K562 (cell line): ENCODE data around the gene MAK. TPM values are rescaled to one million over a fixed set of nuclear protein-coding genes. Genes with fewer than 3 reads are reported as not detected.
A peak's percentile ranks its signal among the peaks of the same experiment; 100 is the strongest.
"Not testable (repeated sequence)": the region's sequence is repeated elsewhere in the genome, so short reads cannot be mapped to it uniquely, and the experiment has no call there.

ENCODE experiments used
- ATAC-seq: fragments of 200-7000 bp; cut with Tn5 transposase; 3 replicates; pipeline ENCODE4 v1.9.1; 2020; ENCODE audit warnings: moderate library complexity
- BruUV-seq: library from RNA; stranded (reverse); fragments of 400-500 nt; replicated peaks from 2 replicates; lab custom pipeline; 2021; lab: Mats Ljungman, UMichigan
- CTCF ChIA-PET: fragments of 300-600 bp; formaldehyde crosslinking; extraction: SDS; loops from one replicate; lab custom pipeline; 2021; ENCODE audit warnings: low intra/inter-chr PET ratio; lab: Yijun Ruan, JAX
- POLR2A ChIA-PET: fragments of 300-600, 350-650 bp; sonication (Branson Sonifier 250); formaldehyde crosslinking; extraction: SDS; loops from one replicate; lab custom pipeline; 2021; ENCODE audit warnings: antibody characterized with exemption, inconsistent platforms; lab: Yijun Ruan, JAX
- DNase-seq, 4 experiments: peaks; one replicate each; pipeline versions ENCODE4 v3.0.0 to v3.0.0-alpha.2; 2011 to 2018; ENCODE audit warnings: low spot score in 3 of 4, mixed read lengths in 3 of 4; ENCODE audit errors: extremely low read depth in 1 of 4
- FAIRE-seq: peaks from 2 replicates; lab custom pipeline; 2011; peaks lifted over from hg19 to GRCh38; lab: Jason Lieb, UNC
- H2AFZ ChIP-seq: 2 replicates; pipeline ENCODE4 v1.6.0; 2011; ENCODE audit warnings: low read depth, low read length, control low read depth, inconsistent platforms
- H3K27ac ChIP-seq: fragments of 200-600 bp; 3 replicates; pipeline ENCODE4 v1.8.0; 2011; ENCODE audit warnings: low read depth, mild to moderate bottlenecking, control low read depth, inconsistent platforms, low read length, moderate library complexity, mixed read lengths; ENCODE audit errors: extremely low read depth
- H3K27me3 ChIP-seq, 2 experiments: fragments of 300-600 bp in 1 of 2; 2 replicates in 1 of 2; 3 replicates in 1 of 2; pipeline versions ENCODE4 v1.6.0 to v1.8.0; 2011; ENCODE audit warnings: inconsistent platforms in 2 of 2, low read length in 2 of 2, mild to moderate bottlenecking in 1 of 2, mixed read lengths in 1 of 2, moderate library complexity in 1 of 2; ENCODE audit not compliant: control insufficient read depth in 2 of 2, insufficient read depth in 2 of 2
- H3K36me3 ChIP-seq: fragments of 300-600 bp; 3 replicates; pipeline ENCODE4 v1.8.0; 2011; ENCODE audit warnings: mild to moderate bottlenecking, low read length, inconsistent platforms; ENCODE audit not compliant: control insufficient read depth, insufficient read depth
- H3K4me1 ChIP-seq, 2 experiments: fragments of 200-600 bp in 1 of 2; replicated peaks in 1 of 2; 2 replicates in 1 of 2; 3 replicates in 1 of 2; pipeline versions ENCODE4 v1.5.1 to v1.8.0; 2011; ENCODE audit warnings: inconsistent platforms in 2 of 2, low read length in 2 of 2, mild to moderate bottlenecking in 1 of 2, mixed read lengths in 1 of 2, moderate library complexity in 1 of 2; ENCODE audit not compliant: control insufficient read depth in 2 of 2, insufficient read depth in 2 of 2
- H3K4me2 ChIP-seq: 2 replicates; pipeline ENCODE4 v1.6.1; 2011; ENCODE audit warnings: low read length, control low read depth, inconsistent platforms, mixed read lengths; ENCODE audit not compliant: insufficient read depth
- H3K4me3 ChIP-seq: fragments of 200-600 bp; sonication (generic), shearing (Covaris generic); 2 replicates; pipeline ENCODE4 v1.5.1; 2016; ENCODE audit warnings: control low read depth, inconsistent platforms
- H3K79me2 ChIP-seq: fragments of 200-600 bp; 3 replicates; pipeline ENCODE4 v1.8.0; 2011; ENCODE audit warnings: low read length, inconsistent platforms; ENCODE audit not compliant: control insufficient read depth, insufficient read depth
- H3K9ac ChIP-seq, 2 experiments: 2 replicates each; pipeline versions ENCODE4 v1.6.0 to v1.6.1; 2011; ENCODE audit warnings: low read depth in 2 of 2, low read length in 2 of 2, control low read depth in 1 of 2, inconsistent platforms in 1 of 2, mild to moderate bottlenecking in 1 of 2, mixed read lengths in 1 of 2; ENCODE audit not compliant: insufficient read depth in 1 of 2
- H3K9me1 ChIP-seq: one replicate; pipeline ENCODE4 v1.6.0; 2011; ENCODE audit warnings: inconsistent platforms, mild to moderate bottlenecking, low read length, moderate library complexity; ENCODE audit not compliant: control insufficient read depth, insufficient read depth
- H3K9me3 ChIP-seq: replicated peaks from 2 replicates; pipeline ENCODE4 v1.5.1; 2011; ENCODE audit warnings: low read depth, low read length, inconsistent platforms; ENCODE audit not compliant: control insufficient read depth, insufficient read depth
- H4K20me1 ChIP-seq: replicated peaks from 2 replicates; pipeline ENCODE4 v1.6.1; 2011; ENCODE audit warnings: low read length, inconsistent platforms, mixed read lengths; ENCODE audit not compliant: control insufficient read depth, insufficient read depth
- ADNP ChIP-seq: fragments of 200-800 bp; sonication (Bioruptor generic); IDR thresholded peaks from 2 replicates; pipeline ENCODE4 v1.6.1; 2016; ENCODE audit warnings: missing genetic modification characterization, missing compliant biosample characterization
- BCOR ChIP-seq: fragments of 450-650 bp; IDR thresholded peaks from 2 replicates; pipeline ENCODE4 v1.6.1; 2016
- RBM25 ChIP-seq: fragments of 200-400 bp; formaldehyde crosslinking; IDR thresholded peaks from 2 replicates; pipeline ENCODE4 v1.6.1; 2018; ENCODE audit warnings: low read length, low read depth, moderate library complexity; ENCODE audit not compliant: severe bottlenecking
- ZNF583 ChIP-seq: fragments of 250-450 bp; sonication (Bioruptor Pico); IDR thresholded peaks from 2 replicates; pipeline ENCODE4 v1.4.0; 2020
- WGBS: fragments of 100-300 bp; shearing (Covaris generic); methylation state at CpG from one replicate; pipeline ENCODE4 v1.1.6; 2016; ENCODE audit warnings: low coverage, mixed read lengths; ENCODE audit not compliant: insufficient coverage; ENCODE audit errors: missing lambda C conversion rate; 5-methylcytosine and 5-hydroxymethylcytosine counted together
- in situ Hi-C: fragments of 300-500 bp; cut with MboI; formaldehyde crosslinking; loops from 4 replicates; pipeline ENCODE4 v1.15.0; 2018; ENCODE audit warnings: inconsistent platforms, mixed read lengths
- intact Hi-C: fragments of 100-400 bp; cut with micrococcal nuclease; formaldehyde crosslinking; loops from 2 replicates; pipeline ENCODE4 v1.14.2; 2022
- polyA plus RNA-seq, 8 experiments: library from polyadenylated mRNA; depleted of rRNA in 4 of 8; stranded (reverse) in 5 of 8; unstranded in 3 of 8; fragments of >200 nt; fragmentation: Nextera tagmentation in 2 of 8; fragmentation: Illumina TruSeq in 1 of 8; extraction: Ambion mirVana in 2 of 8; extraction: Trizol in 1 of 8; gene quantifications; 2 replicates each; pipeline versions ENCODE4 v1.2.1 to v1.2.3, GENCODE V29; 2011 to 2014; ENCODE audit warnings: inconsistent platforms in 1 of 8, missing spikeins in 1 of 8
- total RNA-seq, 7 experiments: library from RNA; depleted of rRNA in 6 of 7; stranded (reverse); fragments of >200 nt in 6 of 7; fragmentation: Illumina TruSeq in 2 of 7; extraction: Trizol in 2 of 7; gene quantifications; 2 replicates each; pipeline versions ENCODE4 v1.2.1 to v1.2.3, GENCODE V29; 2011 to 2021; ENCODE audit warnings: low replicate concordance in 1 of 7
- TF ChIP-seq, protein P1 (sequence below), 2 experiments: fragments of 450-650 bp; IDR thresholded peaks; 2 replicates each; pipeline ENCODE4 v1.6.1; 2016
- TF ChIP-seq, protein P2 (sequence below): IDR thresholded peaks from 2 replicates; pipeline ENCODE4 v1.6.1; 2011; ENCODE audit not compliant: insufficient read length; ENCODE audit errors: extremely low read depth
- TF ChIP-seq, protein P3 (sequence below): IDR thresholded peaks from 3 replicates; pipeline ENCODE4 v1.6.1; 2011; ENCODE audit warnings: borderline replicate concordance, mild to moderate bottlenecking, moderate library complexity; ENCODE audit not compliant: insufficient read length; ENCODE audit errors: extremely low read depth

Gene MAK
- total and polyA plus RNA-seq, 9 of the 15 experiments (the other 6 are each of a cell fraction or from before 2014, with no cell fraction given) = 0.25 to 1.1 (median 0.53) TPM

DNA sequence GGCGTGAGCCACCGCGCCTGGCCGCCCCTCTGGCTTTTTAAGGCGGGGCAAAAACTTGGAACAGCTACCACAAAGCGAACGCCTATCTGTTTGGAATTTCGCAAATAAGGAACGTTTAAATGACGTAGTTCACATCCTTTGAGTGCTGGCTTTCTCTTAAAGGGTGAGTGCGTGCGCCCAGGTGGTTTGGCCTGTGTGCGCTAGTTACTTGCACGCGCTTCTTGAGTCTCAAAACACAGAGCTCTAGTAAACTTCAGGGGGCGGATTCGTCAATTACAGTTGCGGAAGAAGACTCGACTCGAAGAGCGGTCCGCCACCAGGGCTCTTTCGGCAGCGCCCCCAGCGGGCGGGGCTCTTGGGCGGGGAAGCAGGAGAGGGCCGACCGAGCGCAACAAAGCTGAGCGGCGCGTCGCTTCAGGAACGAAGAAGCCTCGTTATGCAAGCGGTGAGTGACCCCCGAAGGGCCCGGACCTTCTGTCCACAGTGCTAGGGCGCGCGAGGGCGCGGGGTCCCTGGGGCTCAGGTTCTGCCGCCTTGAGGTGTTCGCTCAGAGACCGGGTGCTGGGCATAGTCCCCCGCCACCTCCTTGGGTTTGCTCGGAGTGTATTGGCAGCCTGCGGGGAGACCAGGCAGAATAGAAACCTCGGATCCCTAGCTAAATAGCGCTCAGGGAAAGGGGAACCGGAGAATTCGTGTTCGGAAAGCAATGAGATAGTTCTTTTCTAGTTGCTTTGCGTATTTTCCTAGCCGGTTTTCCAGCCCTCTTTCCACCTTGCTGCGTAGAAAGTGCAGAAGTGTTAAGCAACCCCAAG, 48.6 kb upstream of the MAK start, which contains the start of gene SYCP2L (continued):
- TF ChIP-seq, protein P1, sequence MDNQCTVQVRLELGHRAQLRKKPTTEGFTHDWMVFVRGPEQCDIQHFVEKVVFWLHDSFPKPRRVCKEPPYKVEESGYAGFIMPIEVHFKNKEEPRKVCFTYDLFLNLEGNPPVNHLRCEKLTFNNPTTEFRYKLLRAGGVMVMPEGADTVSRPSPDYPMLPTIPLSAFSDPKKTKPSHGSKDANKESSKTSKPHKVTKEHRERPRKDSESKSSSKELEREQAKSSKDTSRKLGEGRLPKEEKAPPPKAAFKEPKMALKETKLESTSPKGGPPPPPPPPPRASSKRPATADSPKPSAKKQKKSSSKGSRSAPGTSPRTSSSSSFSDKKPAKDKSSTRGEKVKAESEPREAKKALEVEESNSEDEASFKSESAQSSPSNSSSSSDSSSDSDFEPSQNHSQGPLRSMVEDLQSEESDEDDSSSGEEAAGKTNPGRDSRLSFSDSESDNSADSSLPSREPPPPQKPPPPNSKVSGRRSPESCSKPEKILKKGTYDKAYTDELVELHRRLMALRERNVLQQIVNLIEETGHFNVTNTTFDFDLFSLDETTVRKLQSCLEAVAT (IDR thresholded peaks at IDR 0.05) = peak in 1 of 2 experiments; percentile 71; a peak in 1 of 4 replicates
- TF ChIP-seq ZNF583 (CRISPR knock-in tag) (peak; percentile 53; the same call in 1 of the 2 replicates), RBM25 (no peak)
- TF ChIP-seq, protein P2, sequence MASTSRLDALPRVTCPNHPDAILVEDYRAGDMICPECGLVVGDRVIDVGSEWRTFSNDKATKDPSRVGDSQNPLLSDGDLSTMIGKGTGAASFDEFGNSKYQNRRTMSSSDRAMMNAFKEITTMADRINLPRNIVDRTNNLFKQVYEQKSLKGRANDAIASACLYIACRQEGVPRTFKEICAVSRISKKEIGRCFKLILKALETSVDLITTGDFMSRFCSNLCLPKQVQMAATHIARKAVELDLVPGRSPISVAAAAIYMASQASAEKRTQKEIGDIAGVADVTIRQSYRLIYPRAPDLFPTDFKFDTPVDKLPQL = no peak

DNA sequence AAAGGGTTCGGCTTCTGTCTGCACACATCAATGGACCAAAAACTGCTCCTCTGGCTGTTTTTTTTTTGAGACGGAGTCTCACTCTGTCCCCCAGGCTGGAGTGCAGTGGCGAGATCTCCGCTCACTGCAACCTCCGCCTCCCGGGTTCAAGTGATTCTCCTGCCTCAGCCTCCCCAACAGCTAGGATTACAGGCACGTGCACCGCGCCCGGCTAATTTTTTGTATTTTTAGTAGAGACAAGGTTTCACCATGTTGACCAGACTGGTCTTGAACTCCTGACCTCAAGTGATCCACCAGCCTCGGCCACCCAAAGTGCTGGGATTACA, 48.0 kb upstream of the MAK start:
- Histone ChIP-seq H3K9ac (peak overlapping the region; percentile 92 to 97), H3K4me2 (peak overlapping the region; percentile 98), H3K4me1 (peaks cover 18 to 20% of the 10 kb centered on the region in 2 experiments), H2AFZ (peak overlapping the region; percentile 99), H3K27ac (peak overlapping the region; percentile 91), H3K4me3 (peak overlapping the region; percentile 79), H3K79me2 (peaks cover 42% of the 10 kb centered on the region)
- intact Hi-C loops = loop anchor here (2.0 to 5.0 kb wide), 2 partner anchors 49 to 164 kb away; partner anchors contain the start of genes MAK and TMEM14C
- DNase-seq (peak in 1 of 4 experiments; percentile 30), ATAC-seq (peak; percentile 24)
- H4K20me1 ChIP-seq, CTCF ChIA-PET, H3K9me1 ChIP-seq, in situ Hi-C loops, H3K36me3 ChIP-seq, H3K9me3 ChIP-seq, H3K27me3 ChIP-seq, FAIRE-seq: not testable (repeated sequence)
- 2% methylated on average over 10 of the region's 11 CpGs for WGBS
- POLR2A ChIA-PET = interaction anchor here (0.8 to 1.8 kb wide), 11 partner anchors 9 to 424 kb away, joined by 3 to 18 read pairs (median 4); partner anchors contain the start of gene SMIM13
- BruUV-seq = TSS peak; percentile 95
- peak; percentile 90 for TF ChIP-seq BCOR
- TF ChIP-seq ADNP (tag) = peak; percentile 87
- TF ChIP-seq, protein P3, sequence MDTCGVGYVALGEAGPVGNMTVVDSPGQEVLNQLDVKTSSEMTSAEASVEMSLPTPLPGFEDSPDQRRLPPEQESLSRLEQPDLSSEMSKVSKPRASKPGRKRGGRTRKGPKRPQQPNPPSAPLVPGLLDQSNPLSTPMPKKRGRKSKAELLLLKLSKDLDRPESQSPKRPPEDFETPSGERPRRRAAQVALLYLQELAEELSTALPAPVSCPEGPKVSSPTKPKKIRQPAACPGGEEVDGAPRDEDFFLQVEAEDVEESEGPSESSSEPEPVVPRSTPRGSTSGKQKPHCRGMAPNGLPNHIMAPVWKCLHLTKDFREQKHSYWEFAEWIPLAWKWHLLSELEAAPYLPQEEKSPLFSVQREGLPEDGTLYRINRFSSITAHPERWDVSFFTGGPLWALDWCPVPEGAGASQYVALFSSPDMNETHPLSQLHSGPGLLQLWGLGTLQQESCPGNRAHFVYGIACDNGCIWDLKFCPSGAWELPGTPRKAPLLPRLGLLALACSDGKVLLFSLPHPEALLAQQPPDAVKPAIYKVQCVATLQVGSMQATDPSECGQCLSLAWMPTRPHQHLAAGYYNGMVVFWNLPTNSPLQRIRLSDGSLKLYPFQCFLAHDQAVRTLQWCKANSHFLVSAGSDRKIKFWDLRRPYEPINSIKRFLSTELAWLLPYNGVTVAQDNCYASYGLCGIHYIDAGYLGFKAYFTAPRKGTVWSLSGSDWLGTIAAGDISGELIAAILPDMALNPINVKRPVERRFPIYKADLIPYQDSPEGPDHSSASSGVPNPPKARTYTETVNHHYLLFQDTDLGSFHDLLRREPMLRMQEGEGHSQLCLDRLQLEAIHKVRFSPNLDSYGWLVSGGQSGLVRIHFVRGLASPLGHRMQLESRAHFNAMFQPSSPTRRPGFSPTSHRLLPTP = peak; percentile 9
